Activated CD8-positive, alpha-beta memory T cell treated with anti-CD3 and anti-CD28 coated beads, Interleukin-2, amount 10 ng/mL, durations not matched to agents 7 days and 5 days (primary cell): ENCODE data around the gene MOGAT2. TPM values are rescaled to one million over a fixed set of nuclear protein-coding genes. Genes with fewer than 3 reads are reported as not detected.
"Not testable (repeated sequence)": the region's sequence is repeated elsewhere in the genome, so short reads cannot be mapped to it uniquely, and the experiment has no call there.

Source experiments
- ATAC-seq: fragments of 150-1000 bp; cut with Tn5 transposase; one replicate; pipeline ENCODE4 v1.10.0; 2021; ENCODE audit warnings: moderate library complexity
- CTCF ChIA-PET: fragments of 350-600 bp; sonication (Branson Sonifier 250); formaldehyde crosslinking; loops from one replicate; lab custom pipeline; 2021; ENCODE audit warnings: antibody characterized with exemption; lab: Charles Lee
- DNase-seq: peaks from one replicate; pipeline ENCODE4 v3.0.0-alpha.2; 2020
- H3K27ac Mint-ChIP-seq: one replicate; pipeline ENCODE4 v1.8.0; 2021; ENCODE audit warnings: mild to moderate bottlenecking, mixed read lengths
- H3K27me3 Mint-ChIP-seq: one replicate; pipeline ENCODE4 v1.8.0; 2021; ENCODE audit warnings: mixed read lengths
- H3K36me3 Mint-ChIP-seq: one replicate; pipeline ENCODE4 v1.8.0; 2021; ENCODE audit warnings: mild to moderate bottlenecking, mixed read lengths
- H3K4me1 Mint-ChIP-seq: one replicate; pipeline ENCODE4 v1.8.0; 2021; ENCODE audit warnings: mixed read lengths
- H3K4me3 Mint-ChIP-seq: one replicate; pipeline ENCODE4 v1.8.0; 2021; ENCODE audit warnings: mild to moderate bottlenecking, moderate library complexity, mixed read lengths
- H3K9me3 Mint-ChIP-seq: one replicate; pipeline ENCODE4 v1.8.0; 2022; ENCODE audit warnings: low read depth, mixed read lengths
- total RNA-seq, 2 experiments: library from RNA; stranded (reverse); gene quantifications; one replicate each; pipeline ENCODE4 v1.2.3, GENCODE V29; 2021

Gene MOGAT2
- total RNA-seq, 2 experiments from 2014 or later: not detected

DNA sequence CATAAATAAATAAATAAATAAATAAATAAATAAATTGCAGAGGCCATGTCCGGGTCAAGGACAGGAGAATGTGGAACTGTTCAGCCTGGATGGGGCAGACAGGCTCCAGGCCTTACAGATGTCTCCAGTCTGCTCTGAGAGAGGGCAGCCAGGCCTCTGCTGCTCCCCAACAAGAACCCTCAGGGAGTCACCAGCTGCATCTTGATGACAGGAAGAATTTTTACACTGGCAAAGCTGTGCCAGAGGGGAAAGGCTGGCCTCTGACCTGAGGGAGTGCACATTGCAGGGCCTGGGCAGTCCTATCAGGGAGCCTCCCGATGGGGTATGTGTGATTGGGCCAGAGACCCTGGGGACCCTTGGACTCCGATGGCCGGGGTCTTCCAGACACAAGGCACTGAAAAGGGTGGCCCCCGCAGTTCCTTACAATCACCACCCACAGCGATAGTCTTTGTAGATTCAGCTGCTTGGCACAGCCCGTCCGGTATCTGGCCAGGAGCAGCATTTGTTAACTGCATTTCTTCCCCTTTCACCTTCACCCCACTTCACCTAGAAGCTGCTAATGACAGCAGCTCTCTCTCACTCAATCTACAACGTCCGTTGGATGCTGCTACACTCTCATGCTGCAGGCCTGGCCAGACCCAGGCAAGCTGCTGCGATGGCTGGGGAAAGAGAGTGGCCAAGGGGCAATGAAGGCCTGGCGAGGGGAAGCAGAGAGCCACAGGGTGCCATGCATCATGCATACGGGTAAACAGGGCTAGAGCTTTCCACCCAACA is 8.1 kb downstream of the MOGAT2 start:
- CTCF ChIA-PET: interaction anchor here (1.3 kb wide), 1 partner anchor 19 kb away, joined by 4 read pairs; no protein-coding TSS in a partner anchor
- Mint-ChIP-seq H3K36me3 (no peaks in the 10 kb centered on the region), H3K27me3 (no peaks in the 10 kb centered on the region), H3K9me3 (no peaks in the 10 kb centered on the region), H3K27ac (peak overlapping the region; percentile 22), H3K4me1 (peaks cover 2% of the 10 kb centered on the region), H3K4me3 (no peak overlapping the region)
- DNase-seq (no peak), ATAC-seq (no peak)

DNA sequence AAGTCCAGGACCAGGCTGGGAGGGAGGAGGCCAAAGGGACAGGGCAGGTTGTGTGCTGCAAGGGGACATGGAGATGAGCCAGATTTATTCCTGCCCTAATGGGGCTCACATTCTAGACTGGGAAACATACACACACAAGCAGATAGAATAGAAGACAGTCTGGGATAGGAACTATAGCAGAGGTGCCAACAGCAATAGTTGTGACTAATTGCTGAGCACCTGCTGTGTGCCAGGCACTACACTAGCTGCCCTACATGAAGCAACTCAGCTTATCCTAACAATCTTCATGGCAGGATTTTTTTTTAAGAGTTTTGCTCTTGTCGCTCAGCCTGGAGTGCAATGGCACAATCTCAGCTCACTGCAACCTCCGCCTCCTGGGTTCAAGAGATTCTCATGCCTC is 11.4 kb downstream of the MOGAT2 start:
- no peaks in the 10 kb centered on the region for H3K4me1 Mint-ChIP-seq
- CTCF ChIA-PET: no interaction called here
- DNase-seq (no peak), ATAC-seq (no peak)
- H3K9me3 Mint-ChIP-seq: no peaks in the 10 kb centered on the region
- no peak overlapping the region for H3K4me3 Mint-ChIP-seq
- no peaks in the 10 kb centered on the region for H3K36me3 Mint-ChIP-seq
- no peak overlapping the region for H3K27ac Mint-ChIP-seq
- peaks cover 2% of the 10 kb centered on the region for H3K27me3 Mint-ChIP-seq

DNA sequence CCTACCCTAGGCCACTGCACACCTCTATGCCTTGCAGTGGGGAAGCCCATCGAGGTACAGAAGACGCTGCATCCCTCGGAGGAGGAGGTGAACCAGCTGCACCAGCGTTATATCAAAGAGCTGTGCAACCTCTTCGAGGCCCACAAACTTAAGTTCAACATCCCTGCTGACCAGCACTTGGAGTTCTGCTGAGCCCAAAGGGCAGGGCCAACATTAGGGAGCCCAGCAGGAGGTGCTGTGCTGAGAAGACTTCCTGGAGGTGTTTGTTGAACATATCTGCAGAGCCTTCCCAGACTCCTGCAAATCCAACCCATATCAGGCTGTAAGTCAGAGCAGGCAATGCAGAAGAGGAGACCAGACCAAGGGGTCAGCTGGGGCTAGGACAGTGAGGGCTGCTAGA is 13.5 kb downstream of the MOGAT2 start:
- no peaks in the 10 kb centered on the region for H3K9me3 Mint-ChIP-seq
- H3K4me3 Mint-ChIP-seq: no peak overlapping the region
- CTCF ChIA-PET: no interaction called here
- no peaks in the 10 kb centered on the region for H3K36me3 Mint-ChIP-seq
- H3K4me1 Mint-ChIP-seq: no peaks in the 10 kb centered on the region
- H3K27me3 Mint-ChIP-seq: peaks cover 2% of the 10 kb centered on the region
- ATAC-seq (no peak), DNase-seq (no peak)
- H3K27ac Mint-ChIP-seq: no peak overlapping the region

DNA sequence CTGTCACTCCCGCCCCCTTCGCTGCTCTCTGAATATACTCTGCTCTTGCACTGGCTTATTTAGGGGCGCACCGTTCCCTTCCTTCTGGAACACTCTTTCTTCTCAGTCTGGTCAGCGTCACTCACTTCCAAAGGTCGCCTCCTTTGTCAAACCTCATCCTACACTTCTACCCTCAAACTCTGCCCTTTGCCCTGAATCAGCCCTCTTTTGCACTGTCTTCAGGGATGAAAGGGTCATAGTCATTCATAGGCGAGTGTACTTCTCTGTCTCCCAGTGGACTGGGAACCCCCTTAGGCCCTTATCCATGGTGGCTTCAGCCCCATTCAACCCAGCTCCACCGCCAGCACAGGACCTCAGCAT is 15.4 kb downstream of the MOGAT2 start:
- H3K9me3 Mint-ChIP-seq: no peaks in the 10 kb centered on the region
- no peaks in the 10 kb centered on the region for H3K4me1 Mint-ChIP-seq

DNA sequence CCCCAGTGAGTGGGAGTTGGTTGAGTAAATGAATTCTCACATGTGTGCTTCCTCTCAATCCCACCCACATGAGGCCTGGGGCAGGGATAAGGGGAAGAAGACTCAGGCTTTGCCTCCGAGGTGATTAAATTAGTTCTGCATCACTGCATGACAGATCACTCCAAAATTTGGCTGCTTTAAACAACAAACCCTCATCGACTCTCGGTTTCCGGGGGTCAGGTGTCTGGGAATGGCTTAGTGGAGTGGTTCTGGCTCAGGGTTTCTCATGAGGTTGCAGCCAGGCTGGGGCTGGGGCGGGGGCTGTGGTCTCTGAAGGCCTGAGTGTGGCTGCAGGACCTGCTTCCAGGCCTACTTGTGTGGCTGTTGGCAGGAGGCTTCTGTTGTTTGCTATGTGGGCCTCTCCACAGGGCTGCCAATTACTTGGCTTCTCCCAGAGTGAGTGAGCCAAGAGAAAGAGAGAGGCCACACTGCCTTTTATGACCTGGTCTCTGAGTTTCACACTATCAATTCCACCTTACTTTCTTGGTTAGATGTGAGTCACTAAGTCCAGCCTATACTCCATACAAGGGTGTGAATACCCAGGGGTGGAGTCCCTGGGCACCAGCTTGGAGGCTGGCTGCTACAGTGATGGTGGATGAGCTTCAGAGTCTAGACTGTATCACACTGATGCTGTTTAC is 15.9 kb downstream of the MOGAT2 start:
- H3K4me1 Mint-ChIP-seq: no peaks in the 10 kb centered on the region
- no peak overlapping the region for H3K4me3 Mint-ChIP-seq
- CTCF ChIA-PET: interaction anchor here (1.4 kb wide), 1 partner anchor 10 kb away, joined by 3 read pairs; no protein-coding TSS in a partner anchor
- H3K27me3 Mint-ChIP-seq: peaks cover 11% of the 10 kb centered on the region
- H3K9me3 Mint-ChIP-seq: no peaks in the 10 kb centered on the region
- ATAC-seq (no peak), DNase-seq (no peak)
- H3K36me3 Mint-ChIP-seq: no peaks in the 10 kb centered on the region
- no peak overlapping the region for H3K27ac Mint-ChIP-seq

More for the DNA sequence above, 15.4 kb downstream of the MOGAT2 start:
- no peak overlapping the region for H3K27ac Mint-ChIP-seq
- no peak for ATAC-seq
- no peaks in the 10 kb centered on the region for H3K36me3 Mint-ChIP-seq
- DNase-seq: no peak
- CTCF ChIA-PET: no interaction called here
- H3K27me3 Mint-ChIP-seq: peaks cover 9% of the 10 kb centered on the region
- H3K4me3 Mint-ChIP-seq: no peak overlapping the region

DNA sequence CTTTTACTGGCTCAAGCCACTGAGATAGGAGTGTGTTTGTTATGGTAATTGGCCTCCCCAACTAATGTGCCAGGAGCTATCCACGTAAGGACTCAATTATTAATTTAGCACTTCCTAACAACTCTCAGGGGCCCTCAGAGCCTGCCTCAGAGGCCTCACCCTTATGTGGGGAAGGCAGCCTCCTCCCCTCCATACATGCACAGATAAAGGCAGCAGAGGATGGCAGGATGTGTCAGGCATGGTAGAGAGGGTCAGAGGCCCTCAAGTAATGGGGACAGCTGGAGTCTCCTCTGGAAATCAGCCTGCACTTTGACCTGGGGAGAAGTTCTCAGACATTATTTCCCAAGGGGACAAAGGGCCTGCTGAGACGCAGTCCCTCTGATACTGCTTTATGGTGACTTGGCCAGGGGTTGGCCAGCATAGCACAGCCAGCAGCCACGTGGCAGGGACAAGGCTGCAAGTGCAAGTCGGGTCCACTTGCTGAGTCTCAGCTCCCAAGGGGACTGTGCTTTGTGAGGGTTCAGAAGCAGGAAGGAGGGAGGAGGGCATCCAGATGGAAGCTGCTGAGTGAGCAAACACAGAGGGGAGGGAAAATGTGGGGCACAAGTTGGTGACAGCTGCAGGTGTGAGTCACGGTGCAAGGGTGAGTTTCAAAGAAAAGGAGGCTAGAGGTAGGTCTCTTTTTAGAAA is 17.0 kb downstream of the MOGAT2 start:
- Mint-ChIP-seq H3K4me1 (no peaks in the 10 kb centered on the region), H3K27me3 (peaks cover 18% of the 10 kb centered on the region), H3K9me3 (no peaks in the 10 kb centered on the region), H3K36me3 (no peaks in the 10 kb centered on the region), H3K4me3 (no peak overlapping the region), H3K27ac (no peak overlapping the region)
- DNase-seq: no peak
- ATAC-seq: no peak
- CTCF ChIA-PET: interaction anchor here (1.4 kb wide), 1 partner anchor 11 kb away, joined by 3 read pairs; no protein-coding TSS in a partner anchor

DNA sequence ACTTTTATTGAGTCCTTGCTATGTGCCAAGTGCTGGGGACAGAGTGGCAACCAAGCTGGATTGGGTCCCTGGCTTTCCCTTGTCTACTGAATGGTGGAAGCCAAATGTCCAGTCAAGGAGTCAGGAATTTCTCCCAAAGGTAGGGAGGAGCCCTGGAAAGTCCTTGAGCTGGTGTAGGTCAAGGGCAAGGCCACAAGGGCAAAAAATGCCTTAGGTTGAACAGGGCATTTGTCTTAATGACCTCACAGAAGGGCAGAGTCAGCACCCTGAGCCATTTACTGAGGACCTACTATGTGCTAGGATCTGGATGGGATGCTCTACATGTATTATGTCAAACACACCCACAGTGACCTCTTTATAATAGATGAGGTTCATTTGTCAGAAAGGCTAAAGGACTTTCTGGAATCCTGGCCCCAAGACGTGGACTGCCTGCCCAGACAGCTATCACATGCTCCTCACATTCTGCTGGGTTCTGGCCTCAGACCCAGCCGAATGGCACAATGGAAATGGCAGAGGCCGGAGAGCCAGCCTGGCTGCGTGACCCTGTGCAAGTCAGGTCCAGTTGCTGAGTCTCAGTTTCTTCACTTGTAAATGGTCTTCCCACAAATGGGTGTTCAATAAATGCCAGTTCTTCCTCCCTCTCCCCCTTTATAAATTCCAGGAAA is 17.7 kb downstream of the MOGAT2 start:
- no peaks in the 10 kb centered on the region for H3K36me3 Mint-ChIP-seq
- DNase-seq (no peak), ATAC-seq (no peak)
- H3K27ac Mint-ChIP-seq: no peak overlapping the region
- peaks cover 18% of the 10 kb centered on the region for H3K27me3 Mint-ChIP-seq
- H3K4me1 Mint-ChIP-seq: no peaks in the 10 kb centered on the region
- H3K9me3 Mint-ChIP-seq: no peaks in the 10 kb centered on the region
- CTCF ChIA-PET: interaction anchor here (0.9 kb wide), 1 partner anchor 29 kb away, joined by 3 read pairs; no protein-coding TSS in a partner anchor
- H3K4me3 Mint-ChIP-seq: no peak overlapping the region

DNA sequence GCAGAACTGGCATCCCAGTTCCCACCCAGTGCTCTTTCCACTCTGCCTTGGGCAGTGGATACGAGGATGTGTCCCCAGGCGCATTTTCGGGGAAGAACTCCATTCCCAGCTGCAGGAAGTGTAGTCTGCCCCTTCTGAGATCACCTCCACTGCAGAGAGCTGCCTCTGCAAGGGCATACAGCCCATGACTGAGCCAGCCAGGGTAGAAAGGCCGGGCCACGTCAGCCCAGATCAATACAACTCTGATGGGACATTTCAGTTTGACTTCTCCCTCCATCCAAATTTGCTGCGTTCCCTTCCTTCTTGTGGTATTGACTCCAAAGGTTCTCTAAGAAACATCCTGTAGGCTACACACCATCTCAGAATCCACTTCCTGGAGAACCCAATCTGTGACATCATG is 19.7 kb downstream of the MOGAT2 start:
- DNase-seq: no peak
- Mint-ChIP-seq H3K4me1 (no peaks in the 10 kb centered on the region), H3K36me3 (no peaks in the 10 kb centered on the region), H3K27me3 (peaks cover 22% of the 10 kb centered on the region), H3K27ac (no peak overlapping the region), H3K9me3 (no peaks in the 10 kb centered on the region), H3K4me3 (no peak overlapping the region)
- CTCF ChIA-PET: no interaction called here
- no peak for ATAC-seq

DNA sequence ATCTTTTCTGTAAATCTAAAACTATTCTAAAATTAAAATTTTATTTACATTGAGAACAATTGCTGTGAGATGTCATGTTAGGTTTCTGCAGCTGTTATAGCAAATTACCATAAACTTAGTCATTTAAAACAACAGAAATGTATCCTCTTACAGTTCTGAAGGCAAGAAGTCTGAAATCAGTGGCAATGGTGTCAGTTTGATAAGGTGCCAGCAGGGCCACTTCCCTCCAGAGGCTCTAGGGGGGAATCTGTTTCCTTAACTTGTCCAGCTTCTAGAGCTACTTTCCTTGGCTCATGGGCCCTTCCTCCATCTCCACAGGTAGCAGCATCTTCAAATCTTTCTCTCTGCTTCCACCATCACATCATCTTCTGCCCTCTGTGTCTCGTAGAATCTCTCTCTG is 23.0 kb downstream of the MOGAT2 start:
- no peaks in the 10 kb centered on the region for H3K36me3 Mint-ChIP-seq
- H3K27ac Mint-ChIP-seq: no peak overlapping the region
- peaks cover 39% of the 10 kb centered on the region for H3K27me3 Mint-ChIP-seq
- no peaks in the 10 kb centered on the region for H3K4me1 Mint-ChIP-seq
- DNase-seq (no peak), ATAC-seq (no peak)
- CTCF ChIA-PET: interaction anchor here (0.8 kb wide), 1 partner anchor 23 kb away, joined by 3 read pairs; no protein-coding TSS in a partner anchor
- no peaks in the 10 kb centered on the region for H3K9me3 Mint-ChIP-seq
- H3K4me3 Mint-ChIP-seq: no peak overlapping the region

DNA sequence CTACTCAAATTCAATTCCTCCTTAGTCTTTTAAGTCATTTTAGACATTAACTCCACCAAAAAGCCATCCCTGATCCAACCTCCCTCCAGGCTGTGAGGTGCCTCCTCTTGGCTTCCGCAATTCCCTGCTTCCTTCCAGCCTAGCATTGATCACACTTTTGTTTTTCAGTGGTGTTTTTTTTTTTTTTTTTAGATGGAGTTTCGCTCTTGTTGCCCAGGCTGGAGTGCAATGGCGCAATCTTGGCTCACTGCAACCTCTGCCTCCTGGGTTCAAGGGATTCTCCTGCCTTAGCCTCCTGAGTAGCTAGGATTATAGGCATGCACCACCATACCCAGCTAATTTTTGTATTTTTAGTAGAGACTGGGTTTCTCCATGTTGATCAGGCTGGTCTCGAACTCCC is 25.5 kb downstream of the MOGAT2 start:
- ATAC-seq, H3K4me3 Mint-ChIP-seq, H3K27ac Mint-ChIP-seq, DNase-seq, H3K36me3 Mint-ChIP-seq, H3K9me3 Mint-ChIP-seq, H3K4me1 Mint-ChIP-seq: not testable (repeated sequence)
- CTCF ChIA-PET: interaction anchor here (0.8 kb wide), 1 partner anchor 20 kb away, joined by 3 read pairs; no protein-coding TSS in a partner anchor
- peaks cover 38% of the 10 kb centered on the region for H3K27me3 Mint-ChIP-seq

DNA sequence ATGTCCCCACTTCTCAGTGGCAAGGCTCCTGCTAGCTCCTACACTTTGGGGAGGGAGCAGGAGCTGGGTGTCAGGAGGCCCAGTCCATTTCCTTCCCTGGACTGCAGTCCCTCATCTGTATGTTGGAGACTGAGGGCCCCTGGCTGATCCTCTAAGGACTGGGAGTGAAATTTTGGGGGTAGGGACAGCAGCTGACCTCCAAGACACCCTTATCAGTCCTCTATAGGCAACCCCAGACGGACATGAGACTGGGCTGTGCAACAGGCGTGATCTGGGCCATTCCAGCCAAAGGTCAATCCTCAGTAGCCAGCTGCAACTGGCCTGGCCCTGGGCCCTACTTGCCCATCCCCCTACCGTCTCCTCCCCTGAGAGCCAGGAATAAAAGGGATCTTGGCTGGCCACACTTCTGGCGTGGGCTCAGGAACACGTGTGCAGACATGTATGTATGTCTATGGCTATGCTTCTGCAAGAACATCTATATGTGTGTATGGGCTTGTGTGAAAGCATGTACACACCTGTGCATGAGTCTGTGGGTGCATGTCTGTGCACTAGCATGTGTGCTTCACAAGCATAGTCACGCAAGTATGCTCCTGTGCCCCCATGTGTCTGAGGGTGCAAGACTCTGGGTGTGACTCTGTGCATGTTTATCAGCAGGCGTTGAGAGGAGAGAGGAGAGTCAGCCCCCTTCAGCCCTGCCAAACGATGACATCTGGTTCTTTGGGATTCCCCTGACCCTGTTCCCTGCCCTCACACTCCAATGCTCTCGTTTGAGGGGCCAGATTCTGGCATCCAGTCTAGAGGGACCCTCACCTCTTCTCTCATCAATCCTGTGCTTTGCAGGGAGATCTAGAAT is 26.3 kb downstream of the MOGAT2 start:
- H3K27me3 Mint-ChIP-seq: peaks cover 36% of the 10 kb centered on the region
- no peak for ATAC-seq
- no peak overlapping the region for H3K27ac Mint-ChIP-seq
- H3K9me3 Mint-ChIP-seq: no peaks in the 10 kb centered on the region
- CTCF ChIA-PET: interaction anchor here (1.4 kb wide), 1 partner anchor 408 kb away, joined by 3 read pairs; no protein-coding TSS in a partner anchor
- H3K4me1 Mint-ChIP-seq: no peaks in the 10 kb centered on the region
- no peak overlapping the region for H3K4me3 Mint-ChIP-seq
- no peaks in the 10 kb centered on the region for H3K36me3 Mint-ChIP-seq
- DNase-seq: no peak

DNA sequence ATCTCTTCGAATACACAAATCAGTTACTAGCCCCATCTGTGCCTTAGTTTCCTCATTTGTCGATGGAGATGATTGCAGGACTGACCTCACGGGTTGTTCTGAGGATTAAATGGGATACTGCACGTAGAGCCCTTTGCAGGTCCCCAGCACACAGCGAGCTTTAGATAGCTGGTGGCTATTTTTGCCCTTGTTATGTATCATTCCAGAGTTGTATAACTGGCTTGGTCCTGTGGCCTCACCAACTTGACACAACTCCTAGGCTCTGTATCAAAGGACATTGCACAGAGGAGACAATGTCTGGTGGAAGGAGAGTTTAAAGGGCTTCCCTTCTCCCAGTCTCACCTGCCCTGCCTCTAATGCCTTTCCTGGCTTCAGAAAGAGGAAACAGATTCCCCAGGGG is 28.2 kb downstream of the MOGAT2 start:
- no peak for ATAC-seq

More for the DNA sequence above, 28.2 kb downstream of the MOGAT2 start:
- Mint-ChIP-seq H3K9me3 (no peaks in the 10 kb centered on the region), H3K4me3 (no peak overlapping the region), H3K27me3 (peaks cover 32% of the 10 kb centered on the region), H3K27ac (no peak overlapping the region), H3K36me3 (no peaks in the 10 kb centered on the region), H3K4me1 (no peaks in the 10 kb centered on the region)
- CTCF ChIA-PET: no interaction called here
- no peak for DNase-seq
